Measurements from ENCODE around the gene HSFX2.
"Not testable (repeated sequence)": the region's sequence is repeated elsewhere in the genome, so short reads cannot be mapped to it uniquely, and the experiment has no call there.

HSFX2 gene

GRCh38 chrX:149595214-149595613, at the start of gene HSFX2:
TSS of gene HSFX2 (minus strand) at chrX:149595314. CDS start at chrX:149594700, 614 bp downstream.
- not testable (repeated sequence) for DNase-seq

GRCh38 chrX:149643496-149643895, 48.4 kb upstream of the HSFX2 start:
- no peak for DNase-seq

GRCh38 chrX:149641835-149642234, 46.7 kb upstream of the HSFX2 start:
- DNase-seq: no peak

- no peak for DNase-seq
Observed at GRCh38 chrX:149641432-149641831, 46.3 kb upstream of the HSFX2 start.

GRCh38 chrX:149639568-149639967, 44.5 kb upstream of the HSFX2 start:
- DNase-seq: no peak

- no peak for DNase-seq
Observed at GRCh38 chrX:149638860-149639259, 43.7 kb upstream of the HSFX2 start.

GRCh38 chrX:149633511-149633910, 38.4 kb upstream of the HSFX2 start:
- DNase-seq: no peak

- DNase-seq: no peak
Observed at GRCh38 chrX:149631234-149632165, 36.4 kb upstream of the HSFX2 start, which contains the start of gene TMEM185A. TSS of gene TMEM185A (minus strand) at chrX:149631792. CDS start at chrX:149631580, 212 bp downstream.

- DNase-seq: no peak
Observed at GRCh38 chrX:149630681-149631233, 35.6 kb upstream of the HSFX2 start.

GRCh38 chrX:149629730-149630387, 34.7 kb upstream of the HSFX2 start:
- DNase-seq: no peak

- DNase-seq: no peak
Observed at GRCh38 chrX:149628768-149629167, 33.7 kb upstream of the HSFX2 start.

GRCh38 chrX:149628280-149628679, 33.2 kb upstream of the HSFX2 start:
- no peak for DNase-seq

GRCh38 chrX:149626829-149627228, 31.7 kb upstream of the HSFX2 start:
- DNase-seq: not testable (repeated sequence)

- DNase-seq: not testable (repeated sequence)
Observed at GRCh38 chrX:149619662-149620061, 24.5 kb upstream of the HSFX2 start.

GRCh38 chrX:149618871-149619270, 23.8 kb upstream of the HSFX2 start:
- no peak for DNase-seq

- DNase-seq: no peak
Observed at GRCh38 chrX:149611623-149612175, 16.6 kb upstream of the HSFX2 start.

GRCh38 chrX:149610511-149610910, 15.4 kb upstream of the HSFX2 start:
- DNase-seq: no peak

- DNase-seq: no peak
Observed at GRCh38 chrX:149607699-149608098, 12.6 kb upstream of the HSFX2 start.

GRCh38 chrX:149605248-149605885, 10.3 kb upstream of the HSFX2 start:
- not testable (repeated sequence) for DNase-seq

- DNase-seq: not testable (repeated sequence)
Observed at GRCh38 chrX:149598603-149599002, 3.5 kb upstream of the HSFX2 start.

- not testable (repeated sequence) for DNase-seq
Observed at GRCh38 chrX:149595943-149596342, 829 bp upstream of the HSFX2 start.

GRCh38 chrX:149590993-149591392, 4.1 kb downstream of the HSFX2 start:
- not testable (repeated sequence) for DNase-seq

GRCh38 chrX:149587359-149587758, 7.8 kb downstream of the HSFX2 start, which contains the start of gene MAGEA9B:
TSS of gene MAGEA9B (minus strand) at chrX:149587459. CDS start at chrX:149583179, 4,280 bp downstream.
- DNase-seq: not testable (repeated sequence)
